Skeletal muscle satellite cell (primary cell): ENCODE results near the gene SYNPR.

ENCODE experiments used
- H3K27me3 ChIP-seq: 2 replicates; pipeline ENCODE4 v1.7.0; 2013; ENCODE audit warnings: low read length; ENCODE audit not compliant: control insufficient read depth, insufficient read depth
- H3K36me3 ChIP-seq: 2 replicates; pipeline ENCODE4 v1.7.0; 2013; ENCODE audit warnings: mild to moderate bottlenecking, control low read depth, low read length; ENCODE audit not compliant: insufficient read depth
- H3K4me1 ChIP-seq: 2 replicates; pipeline ENCODE4 v1.7.0; 2013; ENCODE audit warnings: low read length; ENCODE audit not compliant: control insufficient read depth, insufficient read depth
- H3K4me2 ChIP-seq: 2 replicates; pipeline ENCODE4 v1.7.0; 2013; ENCODE audit warnings: mild to moderate bottlenecking, low read length
- H3K4me3 ChIP-seq: 2 replicates; pipeline ENCODE4 v1.7.0; 2013; ENCODE audit warnings: low read length
- H3K9ac ChIP-seq: 2 replicates; pipeline ENCODE4 v1.7.0; 2013; ENCODE audit warnings: mild to moderate bottlenecking, low read depth, low read length, moderate library complexity
- H3K9me3 ChIP-seq: replicated peaks from 2 replicates; pipeline ENCODE4 v1.7.0; 2013; ENCODE audit warnings: mild to moderate bottlenecking, control low read depth, low read length

Gene SYNPR

GRCh38 chr3:63386568-63386967, 108.5 kb downstream of the SYNPR start:
- no peaks in the 10 kb centered on the region for H3K9me3 ChIP-seq
- H3K4me2 ChIP-seq = no peak overlapping the region
- no peak overlapping the region for H3K9ac ChIP-seq
- no peaks in the 10 kb centered on the region for H3K4me1 ChIP-seq
- H3K36me3 ChIP-seq = no peaks in the 10 kb centered on the region
- no peak overlapping the region for H3K4me3 ChIP-seq
- peaks cover 5% of the 10 kb centered on the region for H3K27me3 ChIP-seq

- Histone ChIP-seq H3K9ac (no peak overlapping the region), H3K4me2 (no peak overlapping the region), H3K9me3 (no peaks in the 10 kb centered on the region), H3K36me3 (no peaks in the 10 kb centered on the region), H3K4me1 (no peaks in the 10 kb centered on the region), H3K4me3 (no peak overlapping the region), H3K27me3 (no peaks in the 10 kb centered on the region)
Measured at GRCh38 chr3:63387568-63387967, 109.5 kb downstream of the SYNPR start.

- no peaks in the 10 kb centered on the region for H3K36me3 ChIP-seq
- no peaks in the 10 kb centered on the region for H3K9me3 ChIP-seq
- no peak overlapping the region for H3K4me3 ChIP-seq
- H3K27me3 ChIP-seq = no peaks in the 10 kb centered on the region
- no peak overlapping the region for H3K9ac ChIP-seq
- no peak overlapping the region for H3K4me2 ChIP-seq
- no peaks in the 10 kb centered on the region for H3K4me1 ChIP-seq
Measured at GRCh38 chr3:63390710-63391230, 112.7 kb downstream of the SYNPR start.

DNA sequence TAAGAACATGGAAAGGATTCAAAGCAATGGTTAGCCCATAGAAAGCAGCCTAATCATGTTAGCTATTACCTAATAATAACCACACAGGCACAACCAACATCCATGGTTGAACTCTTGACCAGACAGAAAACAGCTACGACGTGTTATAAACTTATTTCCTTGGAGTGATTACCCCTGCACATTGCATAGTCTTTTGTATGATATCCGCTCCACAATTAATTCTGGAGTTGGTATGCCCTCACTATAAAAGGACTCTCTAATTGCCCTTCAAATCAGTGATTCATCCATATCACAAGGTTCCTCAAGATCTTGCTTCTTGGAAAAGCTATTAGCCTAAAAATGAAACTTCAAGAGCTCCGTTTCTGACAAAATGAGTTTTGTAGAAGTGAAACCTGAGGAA, 117.9 kb downstream of the SYNPR start:
- Histone ChIP-seq H3K4me2 (no peak overlapping the region), H3K9ac (no peak overlapping the region), H3K4me3 (no peak overlapping the region), H3K9me3 (no peaks in the 10 kb centered on the region), H3K27me3 (no peaks in the 10 kb centered on the region), H3K4me1 (no peaks in the 10 kb centered on the region), H3K36me3 (no peaks in the 10 kb centered on the region)

DNA sequence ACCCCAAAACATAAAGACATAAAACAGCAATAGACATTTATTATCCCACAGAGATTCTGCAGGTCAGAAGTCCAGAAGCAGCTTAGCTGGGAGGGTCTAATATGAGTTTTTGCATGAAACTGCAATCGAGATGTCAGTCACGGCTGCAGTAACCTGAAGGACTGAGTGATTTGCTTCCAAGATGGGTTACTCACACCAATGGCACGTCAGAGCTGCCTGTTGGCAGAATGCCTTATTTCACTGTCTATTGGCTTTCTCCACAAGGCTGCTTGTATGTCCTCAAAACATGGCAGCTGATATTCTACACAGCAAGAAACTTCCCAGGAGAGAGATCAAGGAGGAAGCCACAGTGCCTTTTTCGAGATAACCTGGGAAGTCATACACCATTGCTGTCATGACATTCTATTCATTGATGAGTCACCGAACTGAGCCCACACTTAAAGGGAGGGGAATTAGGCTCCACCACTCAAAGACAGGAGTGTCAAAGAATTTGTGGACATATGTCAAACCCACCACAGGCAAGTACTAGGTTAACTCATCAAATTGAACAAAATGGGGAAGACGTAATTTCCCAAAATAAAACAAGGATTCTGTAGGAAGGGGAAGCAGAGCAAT, 122.2 kb downstream of the SYNPR start:
- Histone ChIP-seq H3K9ac (no peak overlapping the region), H3K36me3 (no peaks in the 10 kb centered on the region), H3K4me1 (no peaks in the 10 kb centered on the region), H3K4me3 (no peak overlapping the region), H3K9me3 (no peaks in the 10 kb centered on the region), H3K27me3 (peaks cover 3% of the 10 kb centered on the region), H3K4me2 (no peak overlapping the region)

DNA sequence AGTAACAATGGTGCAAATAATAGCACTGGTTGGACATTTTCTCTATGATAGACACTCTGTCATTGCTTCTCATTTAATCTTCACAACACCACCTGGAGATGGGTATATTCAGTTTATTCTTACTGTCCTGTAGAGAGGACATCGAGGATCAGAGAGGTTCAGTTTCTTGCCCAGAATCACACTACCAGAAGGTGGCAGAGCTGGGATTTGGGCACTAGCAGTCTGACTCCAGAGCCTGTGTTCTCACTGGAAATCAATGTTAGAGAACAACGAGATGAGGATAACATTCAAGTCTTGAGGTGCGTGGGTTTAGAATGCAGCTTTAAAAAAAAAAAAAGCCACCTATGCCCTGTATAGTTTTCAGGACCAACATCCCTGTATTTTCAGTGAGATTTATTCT, 127.8 kb downstream of the SYNPR start:
- H3K4me2 ChIP-seq = no peak overlapping the region
- no peak overlapping the region for H3K4me3 ChIP-seq
- no peaks in the 10 kb centered on the region for H3K9me3 ChIP-seq
- H3K9ac ChIP-seq = no peak overlapping the region
- H3K4me1 ChIP-seq = no peaks in the 10 kb centered on the region
- H3K27me3 ChIP-seq = peaks cover 3% of the 10 kb centered on the region
- no peaks in the 10 kb centered on the region for H3K36me3 ChIP-seq

DNA sequence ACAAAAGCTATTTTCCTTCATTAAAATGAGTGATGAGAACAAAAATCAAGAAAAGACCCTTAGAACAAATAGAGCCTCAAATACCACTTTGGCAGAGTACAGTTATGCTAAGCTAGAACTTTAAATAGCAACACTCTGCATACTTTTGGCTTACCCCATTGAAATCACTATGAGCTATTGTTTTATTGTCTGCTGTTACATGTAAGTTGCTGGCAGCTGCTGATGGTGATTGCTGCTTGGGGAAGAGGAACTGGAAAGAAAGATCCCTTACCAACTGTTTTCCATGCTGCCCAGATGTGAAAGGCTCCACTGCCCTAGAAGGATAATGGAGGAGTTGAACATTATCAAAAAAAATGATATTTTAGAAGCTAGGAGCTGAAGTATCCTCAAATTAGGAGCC, 135.4 kb downstream of the SYNPR start:
- Histone ChIP-seq H3K4me2 (no peak overlapping the region), H3K36me3 (no peaks in the 10 kb centered on the region), H3K4me1 (no peaks in the 10 kb centered on the region)

GRCh38 chr3:63414607-63415006, 136.5 kb downstream of the SYNPR start:
- no peak overlapping the region for H3K4me2 ChIP-seq
- H3K27me3 ChIP-seq = peaks cover 9% of the 10 kb centered on the region
- H3K9me3 ChIP-seq = no peaks in the 10 kb centered on the region
- no peak overlapping the region for H3K9ac ChIP-seq
- no peak overlapping the region for H3K4me3 ChIP-seq
- no peaks in the 10 kb centered on the region for H3K36me3 ChIP-seq
- H3K4me1 ChIP-seq = no peaks in the 10 kb centered on the region

More for the DNA sequence above, 135.4 kb downstream of the SYNPR start:
- H3K9me3 ChIP-seq = no peaks in the 10 kb centered on the region
- H3K9ac ChIP-seq = no peak overlapping the region
- peaks cover 9% of the 10 kb centered on the region for H3K27me3 ChIP-seq
- H3K4me3 ChIP-seq = no peak overlapping the region

DNA sequence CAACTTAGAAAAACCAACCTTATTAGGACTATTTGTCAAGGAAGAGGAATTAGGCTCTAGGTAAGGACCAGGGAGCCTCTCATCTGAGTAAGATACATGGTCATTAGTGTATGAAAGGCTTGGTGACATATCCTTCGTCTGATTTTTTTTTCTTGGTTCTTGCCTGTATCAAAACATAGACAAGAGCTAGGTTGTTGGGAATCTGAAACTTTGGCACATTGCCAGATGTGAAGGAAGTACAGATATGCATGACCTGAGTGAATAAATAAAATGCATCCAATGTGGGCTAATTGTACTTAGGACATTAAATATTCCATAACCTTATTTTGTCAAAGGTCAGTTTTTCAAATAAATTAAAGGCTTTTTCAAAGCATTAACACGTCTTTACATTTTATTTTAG, 151.8 kb downstream of the SYNPR start:
- H3K9ac ChIP-seq = no peak overlapping the region
- no peak overlapping the region for H3K4me2 ChIP-seq
- peaks cover 18% of the 10 kb centered on the region for H3K27me3 ChIP-seq
- H3K9me3 ChIP-seq = no peaks in the 10 kb centered on the region
- no peaks in the 10 kb centered on the region for H3K36me3 ChIP-seq
- H3K4me1 ChIP-seq = no peaks in the 10 kb centered on the region
- H3K4me3 ChIP-seq = no peak overlapping the region

DNA sequence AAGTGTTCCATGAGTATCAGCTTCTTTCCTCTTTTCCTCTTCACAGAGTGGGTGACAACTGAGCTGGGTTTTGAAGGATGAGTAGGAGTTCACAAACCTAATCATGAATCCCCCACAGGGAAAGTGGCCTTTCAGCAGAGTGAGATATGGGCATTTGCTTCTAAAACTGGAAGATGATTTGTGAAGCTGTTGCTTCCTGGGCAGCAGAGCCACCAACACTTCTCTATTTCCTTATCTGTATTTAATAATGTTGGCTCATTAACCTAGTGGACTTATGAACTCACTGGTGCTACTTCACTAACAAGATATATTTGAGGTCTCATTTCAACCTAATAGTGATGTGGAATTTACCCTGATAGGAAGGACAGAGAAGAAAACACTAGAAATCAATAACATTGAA, 152.8 kb downstream of the SYNPR start:
- H3K4me2 ChIP-seq = no peak overlapping the region
- peaks cover 18% of the 10 kb centered on the region for H3K27me3 ChIP-seq
- H3K9me3 ChIP-seq = no peaks in the 10 kb centered on the region
- H3K9ac ChIP-seq = no peak overlapping the region
- H3K36me3 ChIP-seq = no peaks in the 10 kb centered on the region
- H3K4me3 ChIP-seq = no peak overlapping the region
- no peaks in the 10 kb centered on the region for H3K4me1 ChIP-seq

GRCh38 chr3:63437858-63438257, 159.8 kb downstream of the SYNPR start:
- Histone ChIP-seq H3K4me1 (no peaks in the 10 kb centered on the region), H3K27me3 (peaks cover 18% of the 10 kb centered on the region), H3K9me3 (no peaks in the 10 kb centered on the region), H3K36me3 (no peaks in the 10 kb centered on the region), H3K9ac (no peak overlapping the region), H3K4me3 (no peak overlapping the region), H3K4me2 (no peak overlapping the region)

GRCh38 chr3:63438826-63439371, 160.8 kb downstream of the SYNPR start:
- no peak overlapping the region for H3K4me3 ChIP-seq
- no peaks in the 10 kb centered on the region for H3K9me3 ChIP-seq
- H3K4me1 ChIP-seq = no peaks in the 10 kb centered on the region
- H3K27me3 ChIP-seq = peaks cover 21% of the 10 kb centered on the region
- no peak overlapping the region for H3K9ac ChIP-seq
- H3K36me3 ChIP-seq = no peaks in the 10 kb centered on the region
- no peak overlapping the region for H3K4me2 ChIP-seq
